ENCODE results near the gene TRAIP. TPM values are rescaled to one million over a fixed set of nuclear protein-coding genes. Genes with fewer than 3 reads are reported as not detected.
"Not testable (repeated sequence)": the region's sequence is repeated elsewhere in the genome, so short reads cannot be mapped to it uniquely, and the experiment has no call there.

TRAIP gene
- total and polyA plus RNA-seq, 5 donors, result 0.68 to 1.5 (median 1.2) TPM

GRCh38 chr3:49823131-49823530, 33.2 kb downstream of the TRAIP start:
- H3K27ac ChIP-seq (ENCODE audit: low read length); ATAC-seq: not testable (repeated sequence)
- WGBS, result 96% methylated on average over 3 of the region's 3 CpGs

GRCh38 chr3:49813497-49814174, 42.7 kb downstream of the TRAIP start, which contains the start of gene UBA7:
TSS of gene UBA7 (minus strand) at chr3:49813953. CDS start at chr3:49813787, 166 bp downstream.
- peak within 1 kb of the TSS; percentile 91 for H3K27ac ChIP-seq (ENCODE audit: low read length)
- intact Hi-C loops (cut with DNase I), result no loop called here
- DNase-seq (peak; percentile 48 to 83 (median 74)), ATAC-seq (peak; percentile 91 to 93)
- WGBS, result 7% methylated on average over 9 of the region's 9 CpGs
- H3K4me3 ChIP-seq (ENCODE audit: low read length), result peak within 1 kb of the TSS; percentile 49
- no peaks in the 10 kb centered on the region for H3K9me3 ChIP-seq (ENCODE audit: control insufficient read depth, low read length)
- H3K27me3 ChIP-seq (ENCODE audit: control insufficient read depth, insufficient read depth), result no peaks in the 10 kb centered on the region
- H3K4me1 ChIP-seq (ENCODE audit: control insufficient read depth, insufficient read depth, low read length), result peaks cover 10% of the 10 kb centered on the region

More at GRCh38 chr3:49823131-49823530, 33.2 kb downstream of the TRAIP start:
- H3K4me1 ChIP-seq (ENCODE audit: control insufficient read depth, insufficient read depth, low read length); intact Hi-C loops (cut with DNase I); H3K4me3 ChIP-seq (ENCODE audit: low read length); H3K27me3 ChIP-seq (ENCODE audit: control insufficient read depth, insufficient read depth); DNase-seq; H3K9me3 ChIP-seq (ENCODE audit: control insufficient read depth, low read length): not testable (repeated sequence)

- no peaks in the 10 kb centered on the region for H3K9me3 ChIP-seq (ENCODE audit: control insufficient read depth, low read length)
- no peaks in the 10 kb centered on the region for H3K27me3 ChIP-seq (ENCODE audit: control insufficient read depth, insufficient read depth)
- 24% methylated on average over 9 of the region's 9 CpGs for WGBS
- peaks cover 10% of the 10 kb centered on the region for H3K4me1 ChIP-seq (ENCODE audit: control insufficient read depth, insufficient read depth, low read length)
- intact Hi-C loops (cut with DNase I), result no loop called here
- H3K4me3 ChIP-seq (ENCODE audit: low read length), result peak overlapping the region; percentile 49
- peak overlapping the region; percentile 91 for H3K27ac ChIP-seq (ENCODE audit: low read length)
- DNase-seq (peak in 1 of 3 donors; percentile 55), ATAC-seq (peak; percentile 41 to 43)
These were observed 43.4 kb downstream of the TRAIP start for GRCh38 chr3:49812916-49813496.

- ATAC-seq, result no peak
- Histone ChIP-seq H3K9me3 (ENCODE audit: control insufficient read depth, low read length) (no peaks in the 10 kb centered on the region), H3K27ac (ENCODE audit: low read length) (peak overlapping the region; percentile 8), H3K4me1 (ENCODE audit: control insufficient read depth, insufficient read depth, low read length) (peaks cover 38% of the 10 kb centered on the region), H3K27me3 (ENCODE audit: control insufficient read depth, insufficient read depth) (no peaks in the 10 kb centered on the region), H3K4me3 (ENCODE audit: low read length) (no peak overlapping the region)
- intact Hi-C loops (cut with DNase I), result loop anchor here in 1 of 4 donors (10.0 kb wide), 1 partner anchor 97 kb away; the partner anchor contains the start of gene MST1R
- peak in 1 of 3 donors; percentile 60 for DNase-seq
- 62% methylated on average over 13 of the region's 13 CpGs for WGBS
These were observed 48.8 kb downstream of the TRAIP start for GRCh38 chr3:49807431-49808114.

GRCh38 chr3:49806850-49807249, 49.5 kb downstream of the TRAIP start:
- ATAC-seq (no peak), DNase-seq (peak in 1 of 3 donors; percentile 37)
- Histone ChIP-seq H3K27ac (ENCODE audit: low read length) (peak overlapping the region; percentile 25), H3K9me3 (ENCODE audit: control insufficient read depth, low read length) (no peaks in the 10 kb centered on the region), H3K4me3 (ENCODE audit: low read length) (no peak overlapping the region), H3K27me3 (ENCODE audit: control insufficient read depth, insufficient read depth) (no peaks in the 10 kb centered on the region), H3K4me1 (ENCODE audit: control insufficient read depth, insufficient read depth, low read length) (peaks cover 33% of the 10 kb centered on the region)
- 72% methylated on average over 2 of the region's 2 CpGs for WGBS
- intact Hi-C loops (cut with DNase I), result loop anchor here in 1 of 4 donors (10.0 kb wide), 1 partner anchor 98 kb away; the partner anchor contains the start of gene MST1R

GRCh38 chr3:49805897-49806701, 50.3 kb downstream of the TRAIP start:
- intact Hi-C loops (cut with DNase I), result loop anchor here in 2 of 4 donors (2.0 to 10.0 kb wide), 2 partner anchors 33 to 99 kb away; partner anchors contain the start of gene MST1R (in 1 of the 2)
- Histone ChIP-seq H3K4me3 (ENCODE audit: low read length) (no peak overlapping the region), H3K4me1 (ENCODE audit: control insufficient read depth, insufficient read depth, low read length) (peaks cover 33% of the 10 kb centered on the region), H3K9me3 (ENCODE audit: control insufficient read depth, low read length) (no peaks in the 10 kb centered on the region), H3K27ac (ENCODE audit: low read length) (peak overlapping the region; percentile 31), H3K27me3 (ENCODE audit: control insufficient read depth, insufficient read depth) (no peaks in the 10 kb centered on the region)
- 21% methylated on average over 11 of the region's 11 CpGs for WGBS
- DNase-seq (peak; percentile 39 to 82 (median 81)), ATAC-seq (peak in 1 of 2 donors; percentile 8)

GRCh38 chr3:49805367-49805782, 51.0 kb downstream of the TRAIP start:
- Histone ChIP-seq H3K27me3 (ENCODE audit: control insufficient read depth, insufficient read depth) (no peaks in the 10 kb centered on the region), H3K27ac (ENCODE audit: low read length) (peak overlapping the region; percentile 31), H3K4me3 (ENCODE audit: low read length) (no peak overlapping the region), H3K4me1 (ENCODE audit: control insufficient read depth, insufficient read depth, low read length) (peaks cover 33% of the 10 kb centered on the region), H3K9me3 (ENCODE audit: control insufficient read depth, low read length) (no peaks in the 10 kb centered on the region)
- intact Hi-C loops (cut with DNase I), result loop anchor here in 2 of 4 donors (2.0 to 10.0 kb wide), 2 partner anchors 33 to 99 kb away; partner anchors contain the start of gene MST1R (in 1 of the 2)
- WGBS, result 5% methylated on average over 3 of the region's 3 CpGs
- ATAC-seq (peak; percentile 68), DNase-seq (peak; percentile 87 to 94 (median 94))

- intact Hi-C loops (cut with DNase I), result loop anchor here in 3 of 4 donors (2.0 to 10.0 kb wide), 5 partner anchors 33 to 100 kb away; partner anchors contain the start of gene MST1R (in 2 of the 3)
- Histone ChIP-seq H3K9me3 (ENCODE audit: control insufficient read depth, low read length) (no peaks in the 10 kb centered on the region), H3K27me3 (ENCODE audit: control insufficient read depth, insufficient read depth) (no peaks in the 10 kb centered on the region), H3K4me1 (ENCODE audit: control insufficient read depth, insufficient read depth, low read length) (peaks cover 33% of the 10 kb centered on the region), H3K4me3 (ENCODE audit: low read length) (peak overlapping the region; percentile 49), H3K27ac (ENCODE audit: low read length) (peak overlapping the region; percentile 31)
- no peak for ATAC-seq
- 33% methylated on average over 26 of the region's 26 CpGs for WGBS
- DNase-seq, result peak in 2 of 3 donors; percentile 75 to 81
These were observed 52.0 kb downstream of the TRAIP start for GRCh38 chr3:49804141-49805041.

- H3K9me3 ChIP-seq (ENCODE audit: control insufficient read depth, low read length), result no peaks in the 10 kb centered on the region
- peak overlapping the region; percentile 79 for H3K27ac ChIP-seq (ENCODE audit: low read length)
- H3K4me1 ChIP-seq (ENCODE audit: control insufficient read depth, insufficient read depth, low read length), result peaks cover 33% of the 10 kb centered on the region
- 3% methylated on average over 41 of the region's 41 CpGs for WGBS
- H3K27me3 ChIP-seq (ENCODE audit: control insufficient read depth, insufficient read depth), result no peaks in the 10 kb centered on the region
- intact Hi-C loops (cut with DNase I), result loop anchor here in 3 of 4 donors (2.0 to 10.0 kb wide), 5 partner anchors 34 to 101 kb away; partner anchors contain the start of gene MST1R (in 2 of the 3)
- H3K4me3 ChIP-seq (ENCODE audit: low read length), result peak overlapping the region; percentile 49
- peak in 2 of 3 donors; percentile 65 to 72 for DNase-seq
- peak; percentile 1 to 2 for ATAC-seq
These were observed 52.8 kb downstream of the TRAIP start for GRCh38 chr3:49803465-49804140.

Data from right cardiac atrium (tissue), 5 donors.